HFFc6 (cell line): ENCODE results near the gene FLAD1. TPM values are rescaled to one million over a fixed set of nuclear protein-coding genes. Genes with fewer than 3 reads are reported as not detected.

Experiments
- DNase-seq: peaks from one replicate; pipeline ENCODE4 v3.0.0-alpha.2; 2018
- H3K27ac Mint-ChIP-seq: 2 replicates; pipeline ENCODE4 v1.8.0; 2020; ENCODE audit warnings: mild to moderate bottlenecking, mixed read lengths
- H3K27me3 Mint-ChIP-seq: 2 replicates; pipeline ENCODE4 v1.8.0; 2021; ENCODE audit warnings: mild to moderate bottlenecking, moderate library complexity, mixed read lengths; ENCODE audit not compliant: insufficient read depth
- H3K36me3 Mint-ChIP-seq: 2 replicates; pipeline ENCODE4 v1.8.0; 2021; ENCODE audit warnings: low read depth, mixed read lengths
- H3K4me1 Mint-ChIP-seq: 2 replicates; pipeline ENCODE4 v1.8.0; 2020; ENCODE audit warnings: low read depth, mixed read lengths
- H3K4me3 Mint-ChIP-seq: 2 replicates; pipeline ENCODE4 v1.8.0; 2020; ENCODE audit warnings: mild to moderate bottlenecking, moderate library complexity, mixed read lengths
- H3K9me3 Mint-ChIP-seq: 2 replicates; pipeline ENCODE4 v1.8.0; 2020; ENCODE audit warnings: mild to moderate bottlenecking, mixed read lengths
- CTCF ChIP-seq: fragments of 200-600 bp; sonication (generic); IDR thresholded peaks from 2 replicates; pipeline ENCODE4 v1.5.0; 2021; ENCODE audit warnings: antibody characterized with exemption, mild to moderate bottlenecking
- total RNA-seq, 6 experiments: library from RNA; stranded (reverse); fragmentation: NEBNext Ultra II Directional; extraction: Animal tissue kit (Norgen Biotek cat#: 25700); gene quantifications; 2 replicates in 1 of 6; 3 replicates in 5 of 6; pipeline ENCODE4 v1.2.3, GENCODE V29; 2021

Gene FLAD1
- total RNA-seq, 6 experiments from 2014 or later, result 25.1 to 35.3 (median 29.6) TPM

- DNase-seq, result peak; percentile 29
- no peaks in the 10 kb centered on the region for H3K9me3 Mint-ChIP-seq
- no peaks in the 10 kb centered on the region for H3K36me3 Mint-ChIP-seq
- TF ChIP-seq CTCF, result no peak
- H3K27ac Mint-ChIP-seq, result no peak overlapping the region
- no peak overlapping the region for H3K4me3 Mint-ChIP-seq
- H3K27me3 Mint-ChIP-seq, result peaks cover 8% of the 10 kb centered on the region
- H3K4me1 Mint-ChIP-seq, result peaks cover 12% of the 10 kb centered on the region
Measured at GRCh38 chr1:155026588-155026987, 43.4 kb downstream of the FLAD1 start.

- DNase-seq, result no peak
- Mint-ChIP-seq H3K27me3 (peaks cover 30% of the 10 kb centered on the region), H3K4me1 (peaks cover 6% of the 10 kb centered on the region; the same call in 1 of the 2 replicates), H3K9me3 (no peaks in the 10 kb centered on the region), H3K27ac (no peak overlapping the region), H3K4me3 (no peak overlapping the region), H3K36me3 (no peaks in the 10 kb centered on the region)
- TF ChIP-seq CTCF, result no peak
Measured at GRCh38 chr1:155029513-155030242, 46.5 kb downstream of the FLAD1 start.

GRCh38 chr1:155030243-155030795 lies 47.2 kb downstream of the FLAD1 start:
- Mint-ChIP-seq H3K4me3 (no peak overlapping the region), H3K4me1 (peaks cover 6% of the 10 kb centered on the region; the same call in 1 of the 2 replicates)
- TF ChIP-seq CTCF, result no peak

GRCh38 chr1:155030899-155031298 lies 47.8 kb downstream of the FLAD1 start:
- Mint-ChIP-seq H3K4me3 (no peak overlapping the region), H3K27ac (no peak overlapping the region), H3K36me3 (no peaks in the 10 kb centered on the region), H3K4me1 (peaks cover 6% of the 10 kb centered on the region; the same call in 1 of the 2 replicates), H3K27me3 (peaks cover 37% of the 10 kb centered on the region), H3K9me3 (no peaks in the 10 kb centered on the region)
- DNase-seq, result no peak
- no peak for TF ChIP-seq CTCF

More at GRCh38 chr1:155030243-155030795, 47.2 kb downstream of the FLAD1 start:
- peaks cover 37% of the 10 kb centered on the region for H3K27me3 Mint-ChIP-seq
- DNase-seq, result no peak
- no peak overlapping the region for H3K27ac Mint-ChIP-seq
- H3K9me3 Mint-ChIP-seq, result no peaks in the 10 kb centered on the region
- no peaks in the 10 kb centered on the region for H3K36me3 Mint-ChIP-seq

- Mint-ChIP-seq H3K36me3 (no peaks in the 10 kb centered on the region), H3K27ac (no peak overlapping the region), H3K27me3 (peaks cover 51% of the 10 kb centered on the region), H3K9me3 (no peaks in the 10 kb centered on the region), H3K4me3 (no peak overlapping the region), H3K4me1 (no peaks in the 10 kb centered on the region)
- TF ChIP-seq CTCF, result no peak
- no peak for DNase-seq
Measured at GRCh38 chr1:155032886-155033285, 49.7 kb downstream of the FLAD1 start.
